NCI-H2196 treated with DMSO at 0.1 percent for 48 hours (cell line): Measurements from ENCODE around the gene ME3.

Source experiments
- DNase-seq: peaks from one replicate; lab custom pipeline; 2025; ENCODE audit not compliant: unreplicated experiment; lab: John Stamatoyannopoulos, UW

ME3 gene

GRCh38 chr11:86397351-86397750, 275.1 kb downstream of the ME3 start:
- DNase-seq: no peak

- no peak for DNase-seq
These were observed 276.0 kb downstream of the ME3 start for GRCh38 chr11:86396396-86396795.

GRCh38 chr11:86395061-86395551, 277.3 kb downstream of the ME3 start:
- no peak for DNase-seq
